Measurements from ENCODE around the gene SNRPN.
"Not testable (repeated sequence)": the region's sequence is repeated elsewhere in the genome, so short reads cannot be mapped to it uniquely, and the experiment has no call there.

The SNRPN gene

GRCh38 chr15:24971052-24971451 is 16.3 kb downstream of the SNRPN start:
- DNase-seq (ENCODE audit: low read depth): no peak

GRCh38 chr15:24971772-24972171 is 17.0 kb downstream of the SNRPN start:
- no peak for DNase-seq (ENCODE audit: low read depth)

- not testable (repeated sequence) for DNase-seq (ENCODE audit: low read depth)
These were observed 17.9 kb downstream of the SNRPN start for GRCh38 chr15:24972707-24973106.

- DNase-seq (ENCODE audit: low read depth): no peak
These were observed 22.1 kb downstream of the SNRPN start for GRCh38 chr15:24976932-24977331.

- no peak for DNase-seq (ENCODE audit: low read depth)
These were observed 22.9 kb downstream of the SNRPN start for GRCh38 chr15:24977686-24978085.

GRCh38 chr15:24985224-24985623 is 30.4 kb downstream of the SNRPN start:
- no peak for DNase-seq (ENCODE audit: low read depth)

GRCh38 chr15:24986653-24987052 is 31.9 kb downstream of the SNRPN start:
- DNase-seq (ENCODE audit: low read depth): no peak

GRCh38 chr15:25019434-25019833 is 64.6 kb downstream of the SNRPN start:
- DNase-seq (ENCODE audit: low read depth): no peak

GRCh38 chr15:25022233-25022632 is 67.4 kb downstream of the SNRPN start:
- no peak for DNase-seq (ENCODE audit: low read depth)
